Measurements from ENCODE around the gene POPDC3.

GRCh38 chr6:105135907-105136430 lies 43.8 kb downstream of the POPDC3 start:
- TF ChIP-seq, protein P1, sequence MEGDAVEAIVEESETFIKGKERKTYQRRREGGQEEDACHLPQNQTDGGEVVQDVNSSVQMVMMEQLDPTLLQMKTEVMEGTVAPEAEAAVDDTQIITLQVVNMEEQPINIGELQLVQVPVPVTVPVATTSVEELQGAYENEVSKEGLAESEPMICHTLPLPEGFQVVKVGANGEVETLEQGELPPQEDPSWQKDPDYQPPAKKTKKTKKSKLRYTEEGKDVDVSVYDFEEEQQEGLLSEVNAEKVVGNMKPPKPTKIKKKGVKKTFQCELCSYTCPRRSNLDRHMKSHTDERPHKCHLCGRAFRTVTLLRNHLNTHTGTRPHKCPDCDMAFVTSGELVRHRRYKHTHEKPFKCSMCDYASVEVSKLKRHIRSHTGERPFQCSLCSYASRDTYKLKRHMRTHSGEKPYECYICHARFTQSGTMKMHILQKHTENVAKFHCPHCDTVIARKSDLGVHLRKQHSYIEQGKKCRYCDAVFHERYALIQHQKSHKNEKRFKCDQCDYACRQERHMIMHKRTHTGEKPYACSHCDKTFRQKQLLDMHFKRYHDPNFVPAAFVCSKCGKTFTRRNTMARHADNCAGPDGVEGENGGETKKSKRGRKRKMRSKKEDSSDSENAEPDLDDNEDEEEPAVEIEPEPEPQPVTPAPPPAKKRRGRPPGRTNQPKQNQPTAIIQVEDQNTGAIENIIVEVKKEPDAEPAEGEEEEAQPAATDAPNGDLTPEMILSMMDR (IDR thresholded peaks at IDR 0.05), result no peak
- TF ChIP-seq POLR2A (IDR thresholded peaks at IDR 0.05), result no peak

Data from adrenal gland (tissue), 5 donors.